CD4-positive, alpha-beta T cell treated with Interleukin-21 for 1 hour (primary cell): ENCODE data around the gene TRIM42.

Source experiments
- DNase-seq: peaks from one replicate; pipeline ENCODE4 v3.0.0-alpha.2; 2020

Gene TRIM42

DNA sequence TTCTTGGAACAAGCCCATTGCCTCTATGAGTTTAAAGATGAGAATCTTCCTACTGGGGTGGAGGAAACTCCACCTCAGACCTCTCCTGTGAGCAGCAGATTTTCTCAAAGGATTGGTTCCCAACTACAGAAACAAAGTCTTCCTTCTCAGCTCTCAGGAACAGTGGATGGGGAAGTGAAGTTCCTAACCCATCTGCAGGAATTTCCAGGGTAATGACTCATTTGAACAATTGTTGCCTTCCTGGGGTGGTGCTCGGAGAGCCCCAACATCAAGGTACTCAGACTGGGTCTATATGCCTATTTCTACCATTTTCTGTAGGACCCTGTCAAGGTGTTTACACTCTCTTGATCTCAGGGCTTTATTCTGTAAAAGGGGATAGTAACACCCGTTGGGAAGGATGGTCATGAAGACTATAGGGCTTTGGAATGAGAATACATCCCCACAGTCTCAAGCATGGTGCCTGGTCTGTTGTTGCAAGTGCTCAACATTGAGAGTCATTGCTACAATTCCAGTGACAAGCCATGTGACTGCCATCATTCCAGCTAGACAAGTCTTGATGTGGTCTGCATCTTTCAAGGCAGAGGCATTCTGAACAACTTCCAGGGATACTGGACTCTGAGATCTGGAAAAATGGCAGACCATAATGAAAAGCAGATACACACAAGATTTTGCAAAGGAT is 33.0 kb downstream of the TRIM42 start:
- no peak for DNase-seq

GRCh38 chr3:140711390-140712035 is 33.6 kb downstream of the TRIM42 start:
- no peak for DNase-seq

DNA sequence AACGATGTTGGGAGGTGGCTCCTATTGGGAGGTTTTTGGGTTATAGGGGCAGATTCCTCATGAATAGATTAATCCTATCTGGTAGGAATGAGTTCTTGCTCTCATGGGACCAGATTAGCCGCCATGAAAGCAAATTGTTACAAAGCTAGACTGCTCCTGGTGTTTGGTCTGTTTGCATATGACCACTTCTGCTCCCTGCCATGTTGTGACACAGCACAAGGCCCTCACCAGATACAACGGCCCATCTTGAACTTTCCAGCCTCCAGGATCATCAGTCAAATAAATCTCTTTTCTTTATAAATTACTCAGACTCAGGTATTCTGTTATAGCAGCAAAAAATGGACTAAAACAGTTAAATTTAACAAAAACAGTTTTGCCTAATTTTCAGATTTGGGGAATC is 34.4 kb downstream of the TRIM42 start:
- no peak for DNase-seq

- DNase-seq = no peak
Observed at GRCh38 chr3:140715035-140715434, 37.2 kb downstream of the TRIM42 start.

DNA sequence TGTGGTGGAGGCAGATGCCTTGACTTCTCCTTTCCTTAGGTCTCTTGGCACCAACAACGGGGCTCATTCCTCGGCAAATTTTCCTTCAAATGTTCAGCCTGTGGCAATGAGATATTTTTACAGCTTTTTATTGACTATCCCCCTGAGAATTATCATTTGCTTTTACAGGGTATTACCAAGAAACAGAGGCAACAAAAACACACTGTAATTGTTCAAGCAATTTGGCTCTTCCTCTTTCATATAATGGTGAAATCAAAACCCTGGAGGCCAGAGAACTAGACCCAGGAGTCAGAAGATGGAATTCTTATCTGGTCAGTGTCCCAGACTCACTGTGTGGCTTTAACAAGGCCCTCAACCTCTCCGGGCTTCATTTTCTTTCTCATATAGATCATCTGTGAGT is 40.1 kb downstream of the TRIM42 start:
- DNase-seq = no peak

DNA sequence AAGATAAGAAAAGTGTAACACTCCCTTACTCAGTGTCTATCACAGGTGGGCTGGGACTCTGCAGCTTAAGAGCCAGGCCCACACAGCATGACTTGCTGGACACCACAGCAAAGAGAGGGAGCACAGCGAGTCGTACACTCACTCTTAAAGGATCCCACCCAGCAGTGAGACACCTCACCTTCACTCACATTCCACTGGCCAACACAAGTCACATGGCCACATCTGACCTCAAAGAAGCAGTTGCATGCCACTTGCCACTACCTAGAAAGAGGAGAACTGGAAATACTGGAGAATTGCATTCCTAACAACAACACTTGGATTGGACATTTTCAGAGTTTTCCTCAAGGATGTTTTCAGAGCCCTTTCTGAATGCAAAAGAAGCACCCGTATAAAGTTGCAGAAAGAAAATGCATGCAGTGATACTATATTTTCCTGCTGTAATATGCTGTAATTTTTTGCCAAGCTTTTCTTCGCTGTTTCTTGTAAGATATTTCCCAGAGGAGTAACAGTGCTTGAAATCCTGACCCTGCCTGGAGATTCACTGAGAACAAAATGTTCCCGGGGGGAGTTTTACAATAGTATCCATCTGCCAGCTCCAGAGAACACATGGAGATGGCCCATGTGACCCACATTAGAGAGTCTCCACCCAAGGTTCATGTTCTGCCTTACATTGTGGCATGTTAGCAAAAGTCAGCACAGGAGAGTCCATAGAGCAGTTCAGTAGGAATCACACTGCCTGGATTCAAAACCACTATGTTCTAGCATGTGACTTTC is 42.2 kb downstream of the TRIM42 start:
- DNase-seq = no peak

DNA sequence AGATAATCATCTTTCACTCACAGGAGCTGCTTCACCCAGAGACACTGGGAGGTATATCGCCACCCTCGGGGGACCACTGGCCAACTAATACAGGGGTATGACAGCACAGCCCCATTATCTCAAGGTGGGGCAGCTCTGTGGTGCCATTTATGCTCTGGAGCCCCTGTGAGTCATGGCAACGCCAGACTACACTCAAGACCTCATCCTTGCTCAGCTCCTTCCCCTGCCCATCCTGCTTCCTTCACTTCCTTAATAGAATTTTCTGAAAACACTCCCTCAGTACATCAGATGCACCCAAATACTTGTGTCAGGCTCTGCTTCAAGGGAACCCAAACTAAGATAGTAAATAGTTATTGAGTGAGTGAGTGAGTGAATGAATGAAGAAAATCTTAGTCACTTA is 45.7 kb downstream of the TRIM42 start:
- DNase-seq = no peak

GRCh38 chr3:140724856-140725812 is 47.3 kb downstream of the TRIM42 start:
- no peak for DNase-seq

DNA sequence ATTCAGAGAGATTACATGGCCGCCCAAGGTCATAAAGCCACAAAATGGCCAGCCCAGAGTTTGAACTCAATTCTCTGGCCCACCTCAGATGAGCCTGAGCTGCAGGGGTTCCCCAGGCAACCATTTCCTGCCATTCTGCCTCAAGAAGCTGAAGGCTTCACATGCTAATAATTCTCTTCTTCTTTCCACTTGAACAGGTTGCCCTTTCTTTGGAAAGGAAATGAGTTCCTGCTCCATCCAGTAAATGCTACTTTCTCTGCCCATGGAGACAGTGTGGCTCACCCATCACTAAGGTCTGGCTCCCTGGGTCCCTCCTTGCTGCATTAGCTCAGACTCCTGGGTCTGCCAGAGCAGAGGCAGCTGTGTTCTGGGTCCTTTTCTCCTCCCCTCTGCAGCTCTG is 48.2 kb downstream of the TRIM42 start:
- DNase-seq = no peak

- DNase-seq = no peak
Observed at GRCh38 chr3:140727886-140728285, 50.0 kb downstream of the TRIM42 start.

GRCh38 chr3:140731440-140732119 is 53.7 kb downstream of the TRIM42 start:
- DNase-seq = no peak

DNA sequence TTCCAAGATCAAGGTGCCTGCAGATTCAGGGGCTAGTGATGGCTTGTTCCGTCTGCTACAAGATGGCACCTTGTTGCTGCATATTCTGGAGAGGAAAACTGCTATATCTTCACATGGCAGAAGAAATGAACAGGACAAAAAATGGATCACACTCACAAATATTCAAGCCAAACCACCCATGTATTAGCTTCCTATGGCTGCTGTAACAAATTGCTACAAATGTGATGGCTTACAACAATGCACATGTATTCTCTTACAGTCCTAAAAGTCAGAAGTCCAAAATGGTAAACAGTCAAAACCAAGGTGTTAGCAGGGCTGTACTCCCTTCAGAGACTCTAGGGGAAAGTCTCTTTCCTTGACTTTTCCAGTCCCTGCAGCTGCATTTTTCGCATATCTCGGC is 55.8 kb downstream of the TRIM42 start:
- no peak for DNase-seq

GRCh38 chr3:140736863-140737460 is 59.1 kb downstream of the TRIM42 start:
- no peak for DNase-seq

GRCh38 chr3:140742116-140742515 is 64.3 kb downstream of the TRIM42 start:
- no peak for DNase-seq

- no peak for DNase-seq
Observed at GRCh38 chr3:140748171-140748570, 70.3 kb downstream of the TRIM42 start.

GRCh38 chr3:140748903-140749302 is 71.0 kb downstream of the TRIM42 start:
- no peak for DNase-seq
